ENCODE results near the gene GDF9. TPM values are rescaled to one million over a fixed set of nuclear protein-coding genes. Genes with fewer than 3 reads are reported as not detected.

The GDF9 gene
- total RNA-seq, 1 donor from 2014 or later = 0.52 TPM

DNA sequence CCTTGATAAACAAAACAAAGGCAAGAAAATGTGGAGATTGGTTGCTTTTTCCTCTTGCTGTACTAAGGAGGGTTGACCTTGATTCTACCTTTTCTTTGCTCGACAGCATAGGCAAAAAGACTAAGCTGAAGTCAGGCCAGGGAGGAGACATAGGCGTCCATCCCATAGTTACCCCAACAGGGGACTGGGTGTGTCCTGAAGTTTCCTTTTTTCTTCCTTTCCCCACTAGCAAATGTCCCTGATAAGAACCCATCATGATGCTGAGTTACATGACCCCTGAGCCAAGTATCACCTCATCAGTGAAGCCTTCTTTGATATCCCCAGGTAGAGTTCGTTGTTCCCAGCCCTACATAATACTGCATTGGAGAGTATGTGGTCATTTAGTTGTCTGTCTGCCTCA is 26.0 kb downstream of the GDF9 start:
- H3K4me3 ChIP-seq (ENCODE audit: low read depth, low read length) = no peak overlapping the region
- TF ChIP-seq, protein P1, sequence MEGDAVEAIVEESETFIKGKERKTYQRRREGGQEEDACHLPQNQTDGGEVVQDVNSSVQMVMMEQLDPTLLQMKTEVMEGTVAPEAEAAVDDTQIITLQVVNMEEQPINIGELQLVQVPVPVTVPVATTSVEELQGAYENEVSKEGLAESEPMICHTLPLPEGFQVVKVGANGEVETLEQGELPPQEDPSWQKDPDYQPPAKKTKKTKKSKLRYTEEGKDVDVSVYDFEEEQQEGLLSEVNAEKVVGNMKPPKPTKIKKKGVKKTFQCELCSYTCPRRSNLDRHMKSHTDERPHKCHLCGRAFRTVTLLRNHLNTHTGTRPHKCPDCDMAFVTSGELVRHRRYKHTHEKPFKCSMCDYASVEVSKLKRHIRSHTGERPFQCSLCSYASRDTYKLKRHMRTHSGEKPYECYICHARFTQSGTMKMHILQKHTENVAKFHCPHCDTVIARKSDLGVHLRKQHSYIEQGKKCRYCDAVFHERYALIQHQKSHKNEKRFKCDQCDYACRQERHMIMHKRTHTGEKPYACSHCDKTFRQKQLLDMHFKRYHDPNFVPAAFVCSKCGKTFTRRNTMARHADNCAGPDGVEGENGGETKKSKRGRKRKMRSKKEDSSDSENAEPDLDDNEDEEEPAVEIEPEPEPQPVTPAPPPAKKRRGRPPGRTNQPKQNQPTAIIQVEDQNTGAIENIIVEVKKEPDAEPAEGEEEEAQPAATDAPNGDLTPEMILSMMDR (conservative IDR thresholded peaks at IDR 0.05; ENCODE audit: low read depth, low read length) = no peak
- no peak for DNase-seq (ENCODE audit: low read depth)

DNA sequence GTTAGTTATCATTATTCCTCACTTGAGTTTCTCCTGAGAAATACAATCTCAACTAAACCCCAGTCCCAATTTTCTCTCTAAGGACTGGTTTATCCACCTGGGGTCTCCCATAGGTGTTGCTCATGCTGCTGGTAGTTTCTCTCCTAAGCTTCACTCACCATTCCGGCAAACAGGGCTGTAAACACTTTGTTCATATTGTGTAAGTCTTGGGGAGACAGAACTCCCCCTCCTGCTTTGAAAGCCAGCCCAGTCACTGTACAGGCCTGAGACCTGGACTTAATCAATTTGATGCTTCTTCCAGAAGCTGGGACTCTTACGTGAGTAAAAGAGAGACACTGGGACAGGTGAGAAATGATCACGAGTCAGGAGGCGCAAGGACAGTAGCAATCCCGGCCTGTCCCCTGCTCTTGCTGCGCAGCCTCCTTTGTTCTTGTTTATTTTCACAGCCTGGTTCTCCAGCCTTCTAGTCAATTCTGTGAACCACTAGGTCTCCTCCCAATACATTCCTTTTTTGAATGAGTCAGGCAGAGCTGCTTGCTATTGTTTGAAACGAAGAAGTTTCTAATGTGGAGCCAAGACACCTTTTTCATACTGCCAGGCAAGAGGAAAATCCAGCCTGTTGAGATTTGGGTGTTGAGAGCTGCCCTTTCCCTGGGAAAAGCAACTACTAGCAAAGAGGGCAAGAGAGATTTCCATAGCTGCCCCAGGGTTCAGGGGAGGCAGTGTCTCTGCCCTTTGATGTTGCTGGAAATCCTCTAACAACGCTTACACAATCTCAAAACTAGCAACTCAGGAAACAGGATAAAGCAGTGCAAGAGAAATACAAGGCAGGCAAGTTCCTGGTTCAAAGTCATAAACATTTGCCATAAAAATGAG is 26.6 kb downstream of the GDF9 start:
- DNase-seq (ENCODE audit: low read depth) = no peak

DNA sequence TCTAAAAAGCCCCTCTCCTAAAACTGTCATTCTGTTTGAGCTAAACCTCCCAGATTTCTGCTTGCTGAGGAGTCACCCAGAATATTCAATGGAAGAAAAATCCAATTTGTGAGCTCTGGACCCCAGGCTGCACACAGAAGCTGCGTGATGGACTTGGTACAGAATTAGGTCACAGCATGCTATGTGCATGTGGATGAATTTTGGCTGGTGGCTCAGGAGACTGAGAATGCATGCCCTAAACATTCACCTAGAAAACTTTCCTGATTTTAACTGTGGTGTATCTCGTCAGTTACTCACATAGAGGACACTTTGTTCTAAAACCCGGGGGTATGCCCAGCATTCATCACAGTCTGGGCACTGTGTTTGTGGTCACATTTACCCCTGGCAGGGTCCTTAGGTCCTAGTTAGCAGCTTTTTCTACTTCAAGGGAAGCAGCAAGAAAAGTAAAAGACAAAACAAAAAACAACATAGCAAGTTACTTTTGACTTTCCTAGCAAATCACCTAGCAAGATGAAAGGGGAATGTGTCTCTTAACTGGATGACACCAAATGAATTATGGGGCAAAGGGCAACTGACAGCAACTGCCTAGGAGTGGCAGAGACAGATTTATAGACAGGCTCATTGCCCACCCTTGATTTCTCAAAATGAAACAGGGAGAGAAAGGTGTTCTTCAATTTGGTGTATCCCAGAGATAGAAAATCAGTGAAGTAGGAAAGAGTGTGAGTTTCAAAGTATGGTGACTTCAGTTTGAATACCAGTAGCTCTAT is 27.6 kb downstream of the GDF9 start:
- DNase-seq (ENCODE audit: low read depth) = no peak
- TF ChIP-seq, protein P1 (conservative IDR thresholded peaks at IDR 0.05; ENCODE audit: low read depth, low read length) = no peak
- H3K4me3 ChIP-seq (ENCODE audit: low read depth, low read length) = no peak overlapping the region

More for the DNA sequence above, 26.6 kb downstream of the GDF9 start:
- TF ChIP-seq, protein P1 (conservative IDR thresholded peaks at IDR 0.05; ENCODE audit: low read depth, low read length) = no peak
- H3K4me3 ChIP-seq (ENCODE audit: low read depth, low read length) = no peak overlapping the region

GRCh38 chr5:132837868-132838267 is 28.4 kb downstream of the GDF9 start:
- no peak for DNase-seq (ENCODE audit: low read depth)
- H3K4me3 ChIP-seq (ENCODE audit: low read depth, low read length) = no peak overlapping the region
- TF ChIP-seq, protein P1 (conservative IDR thresholded peaks at IDR 0.05; ENCODE audit: low read depth, low read length) = no peak

DNA sequence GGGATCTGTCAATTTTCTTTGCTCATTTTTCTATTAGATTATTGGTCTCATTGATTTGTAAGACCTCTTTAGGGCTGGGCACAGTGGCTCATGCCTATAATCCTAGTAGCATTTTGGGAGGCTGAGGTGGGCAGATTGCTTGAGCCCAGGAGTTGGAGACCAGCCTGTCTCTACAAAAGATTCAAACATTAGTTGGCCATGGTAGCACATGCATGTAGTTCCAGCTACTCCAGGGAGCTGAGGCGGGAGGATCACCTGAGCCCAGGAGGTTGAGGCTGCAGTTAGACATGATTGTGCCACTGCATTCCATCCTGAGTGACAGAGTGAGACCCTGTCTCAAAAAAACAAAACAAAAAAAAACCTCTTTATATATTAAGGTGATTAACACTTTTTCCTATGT is 29.4 kb downstream of the GDF9 start:
- no peak for DNase-seq (ENCODE audit: low read depth)
- TF ChIP-seq, protein P1 (conservative IDR thresholded peaks at IDR 0.05; ENCODE audit: low read depth, low read length) = no peak
- H3K4me3 ChIP-seq (ENCODE audit: low read depth, low read length) = no peak overlapping the region

- TF ChIP-seq, protein P1 (conservative IDR thresholded peaks at IDR 0.05; ENCODE audit: low read depth, low read length) = no peak
- H3K4me3 ChIP-seq (ENCODE audit: low read depth, low read length) = no peak overlapping the region
- no peak for DNase-seq (ENCODE audit: low read depth)
Measured at GRCh38 chr5:132834057-132834456, 32.2 kb downstream of the GDF9 start.

Data from epithelial cell of proximal tubule (primary cell).